HG03520 (cell line): ENCODE results near the gene UBE2N.
"Not testable (repeated sequence)": the region's sequence is repeated elsewhere in the genome, so short reads cannot be mapped to it uniquely, and the experiment has no call there.

Experiments
- ATAC-seq: cut with Tn5 transposase; IDR thresholded peaks from one replicate; pipeline ENCODE4 v1.9.1; 2021; ENCODE audit warnings: mild to moderate bottlenecking, moderate library complexity; ENCODE audit not compliant: unreplicated experiment

Gene UBE2N

DNA sequence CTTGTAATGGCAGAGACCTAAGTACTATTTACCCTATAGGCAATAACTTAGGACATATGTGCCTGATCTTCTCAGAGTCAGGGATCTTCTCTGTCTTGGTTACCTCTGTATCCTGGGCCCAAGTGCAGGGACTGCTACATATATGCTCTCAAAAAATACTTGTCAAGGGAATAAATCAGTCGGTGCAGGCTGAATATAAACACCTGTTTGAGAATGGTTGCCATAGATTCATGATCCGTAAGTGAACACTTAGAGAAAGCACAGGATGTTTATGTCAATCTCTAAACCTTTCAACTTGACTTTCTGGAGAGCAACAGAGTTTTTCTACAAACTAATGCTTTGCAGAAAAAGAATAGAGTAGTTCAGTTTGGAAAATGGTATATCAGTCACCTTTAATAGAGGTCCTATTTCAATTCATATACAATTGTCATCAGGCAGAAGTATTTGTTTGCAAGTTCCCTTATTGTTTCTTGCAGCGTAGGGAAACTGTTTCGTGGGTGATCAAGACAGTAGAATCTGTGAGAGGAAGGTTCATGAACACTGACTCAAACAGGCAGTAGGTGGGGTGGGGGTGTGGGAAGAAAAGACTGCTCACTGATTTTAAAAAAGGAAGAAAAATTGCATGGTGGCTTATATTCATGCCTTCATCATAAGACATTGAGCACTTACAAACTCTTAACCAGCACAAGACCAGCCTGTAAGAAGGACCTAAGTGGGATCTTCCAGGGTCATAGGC lies 6.0 kb upstream of the UBE2N start:
- ATAC-seq, result no peak

DNA sequence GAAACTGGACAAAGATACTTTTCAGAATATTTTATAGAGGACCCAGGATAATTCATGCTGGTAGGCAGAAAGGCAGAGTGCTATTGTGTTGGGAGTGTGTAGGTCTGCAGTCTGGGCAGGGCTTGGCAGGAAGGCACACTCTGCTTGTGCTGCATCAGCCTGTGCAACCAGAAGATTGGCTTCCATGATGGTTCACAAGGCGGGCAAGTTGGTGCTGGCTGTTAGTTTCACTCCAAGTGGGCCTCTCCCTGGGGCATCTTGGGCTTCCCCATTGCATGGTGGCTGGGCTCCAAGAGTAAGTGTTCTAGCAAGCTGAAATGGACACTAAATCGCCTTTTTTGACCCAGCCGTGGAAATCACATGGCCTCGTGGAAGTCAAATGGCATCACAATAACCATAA lies 1.8 kb upstream of the UBE2N start:
- no peak for ATAC-seq

DNA sequence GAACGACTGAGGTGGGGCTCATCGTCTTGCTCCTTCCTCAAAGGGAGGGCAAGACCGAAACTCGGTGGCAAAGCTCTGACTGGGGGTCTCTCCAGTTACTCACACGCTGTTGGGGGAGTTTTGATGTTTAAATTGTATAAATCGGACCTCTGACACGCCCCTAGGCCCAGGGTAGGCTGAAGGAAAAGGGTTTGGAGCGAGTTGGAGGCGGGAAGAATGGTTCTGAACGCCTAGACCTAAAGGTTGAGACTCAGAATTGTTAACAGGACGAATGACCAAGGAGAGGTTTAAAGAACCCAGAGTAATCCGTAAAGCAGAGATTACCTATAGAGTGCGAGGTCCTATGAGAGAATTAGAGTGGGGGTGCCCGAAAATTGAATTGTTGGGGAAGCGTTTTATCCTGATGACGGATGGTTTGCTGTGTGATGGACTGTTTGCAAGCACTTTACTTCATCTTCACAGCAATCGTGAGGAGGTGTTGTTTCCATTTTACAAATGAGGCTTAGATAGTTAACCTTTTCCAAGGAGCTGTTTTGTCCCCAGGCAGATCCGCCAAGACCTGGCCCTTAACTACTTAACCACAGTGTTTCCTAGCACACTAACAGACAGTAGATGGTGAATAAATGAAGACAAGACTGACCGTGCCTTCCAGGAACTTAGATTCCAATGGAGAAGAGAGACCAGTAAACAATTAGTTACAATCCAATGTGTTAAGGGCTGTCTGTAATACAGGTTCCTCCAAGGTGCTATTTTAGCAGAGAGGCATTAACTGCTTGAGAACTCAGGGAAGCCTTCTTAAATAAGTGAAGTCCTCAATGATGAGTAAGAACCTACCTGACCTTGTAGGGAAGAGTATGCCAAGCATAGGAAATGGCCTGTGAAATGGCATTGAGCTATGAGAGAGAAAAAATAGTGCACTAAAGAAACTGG lies 929 bp upstream of the UBE2N start:
- no peak for ATAC-seq

DNA sequence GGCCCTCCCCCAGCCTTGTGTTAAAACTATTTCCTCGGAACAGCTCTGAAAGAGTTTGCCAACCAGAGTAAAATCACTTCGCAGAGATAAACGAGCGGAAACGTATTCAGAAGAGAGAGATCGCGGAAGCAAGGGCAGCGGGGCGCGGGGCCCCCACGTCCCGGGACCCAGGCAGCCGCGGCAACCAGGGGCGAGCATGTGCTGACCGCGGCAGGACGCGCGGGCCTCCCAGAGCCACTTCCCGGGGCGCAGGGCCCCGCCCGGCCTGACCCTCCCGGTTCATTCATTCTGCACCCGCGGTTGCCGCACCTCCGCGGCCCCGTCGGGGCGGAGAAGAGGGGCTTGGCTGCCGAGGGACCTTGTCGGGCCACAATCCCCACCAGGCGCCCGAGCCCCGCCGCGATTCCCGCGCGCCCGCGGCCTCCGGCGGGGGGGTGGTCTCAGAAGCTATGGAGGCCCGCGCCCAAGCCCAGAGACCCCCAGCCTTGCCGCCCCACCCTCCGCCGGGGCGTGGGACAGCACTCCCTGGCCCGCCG lies 598 bp downstream of the UBE2N start:
- no peak for ATAC-seq

DNA sequence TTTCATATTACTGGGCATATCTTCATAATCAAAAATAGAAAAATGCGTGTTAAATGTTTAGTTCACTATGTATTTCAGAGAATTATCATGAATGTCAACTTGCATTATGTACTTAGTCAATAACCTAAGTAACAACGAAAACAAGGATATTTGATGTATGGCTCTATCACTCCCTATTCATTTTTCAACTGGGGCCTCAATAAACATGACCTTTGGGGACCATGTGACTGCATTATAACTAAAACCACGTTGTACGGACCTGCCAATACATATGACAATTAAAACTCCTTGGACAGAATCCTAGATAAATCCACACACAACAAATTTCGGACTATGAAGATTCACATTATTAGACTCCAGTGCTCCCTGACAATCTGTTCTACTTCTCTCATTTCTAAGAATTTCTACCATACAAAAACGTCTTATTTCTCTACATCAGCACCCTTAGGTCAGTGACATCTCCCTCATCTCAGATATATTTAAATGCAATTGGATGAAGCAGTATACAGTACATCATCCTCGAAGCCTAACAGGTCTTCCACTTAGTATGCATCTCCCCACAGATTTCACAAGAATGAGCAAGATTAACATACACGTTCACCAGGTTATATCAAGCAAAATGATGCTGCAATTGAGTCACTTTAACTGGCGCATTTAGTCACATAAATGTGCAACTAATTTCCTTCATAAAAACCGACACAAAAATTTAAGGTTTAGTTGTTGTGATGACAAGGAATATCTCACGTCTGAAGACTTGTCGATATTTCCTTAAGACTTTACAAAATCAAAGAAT lies 1.5 kb downstream of the UBE2N start:
- no peak for ATAC-seq

DNA sequence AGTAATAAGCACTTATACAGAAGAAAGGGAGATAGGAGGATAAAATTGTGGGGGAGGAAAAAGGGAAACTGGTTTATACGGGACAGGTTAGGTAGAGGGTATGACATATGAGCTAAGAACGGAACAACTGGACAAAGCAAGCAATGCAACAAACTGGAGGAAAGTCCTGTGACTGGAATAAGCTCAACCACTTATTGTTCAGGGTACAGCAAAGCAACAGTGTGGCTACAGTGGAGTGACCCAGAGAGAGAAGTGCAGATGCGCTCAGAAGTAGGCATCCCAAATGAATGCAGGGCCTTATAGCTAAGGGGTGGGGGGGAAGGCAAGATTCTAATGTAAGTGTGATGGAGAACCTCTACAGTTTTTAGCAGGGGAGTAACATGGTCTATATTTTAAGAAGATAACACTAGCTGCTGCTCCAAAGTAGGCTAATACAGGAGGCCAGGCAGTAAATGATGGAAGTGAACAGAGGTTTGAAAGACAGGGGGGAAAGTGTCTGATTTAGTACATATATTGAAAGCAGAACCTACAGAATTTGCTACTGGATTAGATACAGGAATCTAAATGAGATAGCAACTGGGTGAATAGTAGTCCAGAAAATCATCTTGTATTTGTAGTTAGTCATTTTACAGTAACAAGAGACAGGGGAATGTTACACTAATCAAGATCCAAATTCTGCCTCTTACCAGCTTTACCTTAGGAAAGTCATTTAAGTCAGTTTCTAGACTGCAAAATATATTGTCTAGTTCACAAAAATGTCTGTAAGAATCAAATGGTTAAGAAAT lies 3.3 kb downstream of the UBE2N start:
- ATAC-seq, result no peak

DNA sequence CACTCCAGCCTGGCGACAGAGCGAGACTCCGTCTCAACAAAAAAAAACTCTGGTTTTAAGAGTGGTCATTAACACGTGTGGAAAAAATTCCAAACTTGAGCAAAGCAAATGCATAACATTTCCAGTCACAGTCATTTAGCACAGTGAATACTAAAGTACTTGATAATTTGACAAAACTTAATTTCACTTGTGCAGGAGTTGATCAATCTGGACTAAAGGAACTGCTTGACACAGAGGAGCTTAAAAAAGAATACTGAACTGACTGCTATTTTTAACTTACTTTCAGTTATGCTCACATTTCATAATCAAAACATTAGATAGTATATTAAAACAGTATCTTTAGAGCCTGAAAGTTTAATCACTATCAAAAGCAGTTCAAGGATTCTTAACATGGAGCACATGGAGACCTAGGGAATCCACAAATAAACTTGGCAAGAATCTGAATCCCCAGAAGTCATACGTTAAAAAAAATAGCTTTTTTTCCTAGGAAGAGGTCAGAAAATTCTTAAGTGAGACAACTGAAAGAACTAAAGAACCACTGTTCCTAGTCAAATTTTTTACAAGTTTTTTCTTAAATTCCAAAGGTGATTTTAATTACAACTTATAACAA lies 7.4 kb downstream of the UBE2N start:
- ATAC-seq, result no peak

DNA sequence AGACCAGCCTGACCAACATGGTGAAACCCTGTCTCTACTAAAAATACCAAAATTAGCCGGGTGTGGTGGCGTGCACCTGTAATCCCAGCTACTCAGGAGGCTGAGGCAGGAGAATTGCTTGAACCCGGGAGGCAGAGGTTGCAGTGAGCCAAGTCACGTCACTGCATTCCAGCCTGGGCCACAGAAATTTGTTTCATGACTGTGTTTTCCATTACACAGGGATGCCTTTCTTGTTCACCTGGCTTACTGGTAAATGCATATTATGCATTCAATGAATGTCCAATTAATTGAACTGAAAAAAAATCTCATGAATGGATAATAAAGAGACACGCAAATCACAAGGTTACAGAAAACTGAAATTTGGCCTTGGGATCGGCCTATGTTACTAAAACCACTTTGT lies 9.7 kb downstream of the UBE2N start:
- not testable (repeated sequence) for ATAC-seq

DNA sequence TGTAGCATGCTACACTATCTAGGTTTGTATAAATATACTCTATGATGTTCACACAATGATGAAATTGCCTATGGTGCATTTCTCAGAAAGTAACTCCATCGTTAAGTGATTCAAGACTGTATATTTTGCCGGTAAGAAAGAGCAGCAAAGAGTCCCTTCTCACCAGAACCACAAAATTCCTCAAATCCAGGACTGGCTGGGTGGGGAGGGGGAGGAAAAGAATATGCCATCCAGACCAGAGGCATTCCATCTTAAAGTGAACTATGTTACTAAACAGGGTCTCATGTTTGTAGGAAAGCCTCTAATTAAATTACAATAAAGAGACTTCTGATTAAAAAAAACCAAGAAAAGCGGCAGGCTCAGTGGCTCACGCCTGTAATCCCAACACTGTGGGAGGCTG lies 11.5 kb downstream of the UBE2N start:
- no peak for ATAC-seq

DNA sequence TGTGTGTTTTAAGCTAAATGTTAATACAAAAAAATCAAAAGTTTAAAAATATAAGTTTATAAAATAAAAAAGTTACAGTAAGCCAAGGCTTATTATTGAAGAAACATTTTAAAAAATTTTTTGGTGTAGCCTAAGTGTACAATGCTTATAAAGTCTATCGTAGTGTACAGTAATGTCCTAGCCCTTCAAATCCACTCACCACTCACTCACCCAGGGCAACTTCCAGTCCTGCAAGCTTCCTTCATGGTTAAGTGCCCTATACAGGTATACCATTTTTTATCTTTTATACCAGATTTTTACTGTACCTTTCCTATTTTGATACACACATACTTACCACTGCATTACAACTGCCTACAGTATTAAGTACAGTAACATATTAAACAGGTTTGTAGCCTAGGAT lies 11.9 kb downstream of the UBE2N start:
- ATAC-seq, result no peak

DNA sequence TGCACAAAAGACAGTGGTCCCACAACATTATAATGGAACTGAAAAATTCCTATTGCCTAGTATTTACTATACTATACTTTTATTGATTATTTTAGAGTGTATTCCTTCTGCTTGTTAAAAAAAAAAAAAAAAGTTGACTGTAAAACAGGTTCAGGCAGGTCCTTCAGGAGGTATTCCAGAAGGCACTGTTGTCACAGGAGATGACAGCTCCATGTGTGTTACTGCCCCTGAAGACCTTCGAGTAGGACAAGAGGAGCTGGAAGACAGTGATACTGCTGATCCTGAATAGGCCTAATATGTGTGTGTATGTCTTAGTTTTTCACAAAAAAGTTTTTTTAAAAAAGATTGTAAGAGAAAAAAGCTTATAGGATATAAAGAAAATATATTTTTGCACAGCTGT lies 12.3 kb downstream of the UBE2N start:
- ATAC-seq, result no peak

DNA sequence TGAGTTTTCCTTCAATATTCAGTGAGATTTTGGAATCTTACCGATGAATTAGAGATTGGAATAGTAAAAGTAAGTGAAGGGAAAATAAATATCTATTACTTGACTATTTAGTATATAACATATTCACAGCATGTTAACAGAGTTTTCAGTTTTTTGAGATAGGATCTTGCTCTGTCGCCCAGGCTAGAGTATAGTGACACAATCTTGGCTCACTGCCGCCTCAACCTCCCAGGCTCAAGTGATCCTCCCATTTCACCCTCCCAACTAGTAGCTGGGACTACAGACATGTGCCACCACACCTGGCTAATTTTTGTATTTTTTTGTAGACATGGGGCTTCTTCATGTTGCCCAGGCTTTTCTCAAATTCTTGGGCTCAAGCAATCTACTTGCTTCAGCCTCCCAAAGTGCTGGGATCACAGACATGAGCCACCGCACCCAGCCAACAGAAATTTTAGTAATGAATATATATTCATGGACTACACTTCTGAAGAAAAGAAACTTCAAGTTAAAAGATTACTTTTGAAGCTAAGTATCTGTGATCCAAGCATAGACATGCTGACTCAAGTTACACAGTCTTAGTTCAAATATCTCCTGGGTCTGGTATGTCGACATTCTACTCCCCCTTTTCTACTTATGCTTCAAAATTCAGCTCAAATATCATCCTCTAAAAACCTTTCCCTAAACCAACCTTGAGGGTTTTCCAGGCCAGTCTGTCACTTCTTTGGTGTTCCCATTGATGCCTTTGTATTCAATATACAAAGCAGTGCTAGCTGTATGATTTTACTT lies 13.8 kb downstream of the UBE2N start:
- ATAC-seq, result no peak

DNA sequence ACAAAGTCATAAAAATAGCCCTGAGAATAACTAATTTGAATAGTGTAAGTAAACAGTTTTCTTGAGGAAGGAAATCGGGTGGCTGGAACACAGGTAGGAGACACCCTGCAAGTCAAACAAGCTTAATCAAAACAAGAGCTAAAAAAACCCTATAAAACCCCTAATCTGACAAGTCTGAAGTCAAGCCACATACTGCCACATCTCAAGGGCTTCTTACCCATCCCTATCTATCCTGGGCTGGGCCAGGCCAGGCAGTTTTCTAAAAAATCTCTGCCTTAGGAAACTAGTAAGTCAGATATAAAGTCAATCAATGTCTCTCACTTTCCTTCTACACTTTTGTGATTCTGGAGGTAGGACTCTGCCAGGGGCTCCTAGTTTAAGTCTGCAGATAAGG lies 15.3 kb downstream of the UBE2N start:
- no peak for ATAC-seq

DNA sequence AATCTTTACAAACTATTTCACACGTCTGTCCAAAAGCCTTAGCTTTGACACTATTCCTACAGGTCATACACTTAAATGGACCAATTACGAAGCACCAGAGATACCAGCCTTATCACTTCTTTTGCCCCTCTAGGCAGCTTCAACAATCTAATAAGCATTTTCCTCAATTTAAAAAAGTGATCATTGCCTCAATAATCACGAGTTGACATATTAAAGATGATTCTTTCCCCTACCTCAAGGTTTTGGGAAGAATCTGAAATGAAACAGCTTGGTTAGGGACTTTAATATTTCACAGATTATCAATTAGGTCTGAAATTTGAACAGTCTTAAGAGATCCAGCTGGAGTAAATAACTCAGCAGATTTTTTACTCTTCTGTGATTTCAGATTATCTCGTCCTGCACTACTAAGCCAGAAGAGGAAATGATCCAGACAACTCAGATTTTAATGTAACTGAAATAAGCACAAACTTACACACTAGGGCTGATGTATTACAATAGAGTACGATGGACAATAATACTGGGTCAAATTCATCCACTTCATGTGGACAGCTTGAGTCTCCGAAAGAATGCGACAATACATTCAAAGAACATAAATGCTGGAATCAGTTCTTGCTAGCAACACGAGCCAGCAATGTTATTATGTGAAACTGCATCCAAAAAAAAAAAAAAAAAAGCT lies 15.9 kb downstream of the UBE2N start:
- no peak for ATAC-seq

DNA sequence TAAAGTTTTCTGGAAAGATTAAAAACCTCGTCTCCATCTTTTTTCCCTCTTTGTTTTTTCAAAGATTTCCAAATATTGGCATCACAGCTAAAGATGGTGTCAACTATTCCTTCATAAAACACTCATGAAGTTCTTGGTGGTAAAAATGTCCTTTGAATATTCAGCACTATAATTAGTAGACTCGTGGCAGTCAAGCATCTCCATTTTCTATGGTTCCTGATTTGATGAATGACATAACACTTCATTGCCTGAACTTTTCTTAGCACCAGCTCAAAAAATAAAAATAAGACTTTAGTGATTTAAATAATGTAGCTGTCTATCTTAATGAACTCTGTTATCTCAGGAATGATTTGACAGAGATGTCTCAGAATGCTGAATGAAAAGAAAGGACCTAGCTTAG lies 19.7 kb downstream of the UBE2N start:
- no peak for ATAC-seq

DNA sequence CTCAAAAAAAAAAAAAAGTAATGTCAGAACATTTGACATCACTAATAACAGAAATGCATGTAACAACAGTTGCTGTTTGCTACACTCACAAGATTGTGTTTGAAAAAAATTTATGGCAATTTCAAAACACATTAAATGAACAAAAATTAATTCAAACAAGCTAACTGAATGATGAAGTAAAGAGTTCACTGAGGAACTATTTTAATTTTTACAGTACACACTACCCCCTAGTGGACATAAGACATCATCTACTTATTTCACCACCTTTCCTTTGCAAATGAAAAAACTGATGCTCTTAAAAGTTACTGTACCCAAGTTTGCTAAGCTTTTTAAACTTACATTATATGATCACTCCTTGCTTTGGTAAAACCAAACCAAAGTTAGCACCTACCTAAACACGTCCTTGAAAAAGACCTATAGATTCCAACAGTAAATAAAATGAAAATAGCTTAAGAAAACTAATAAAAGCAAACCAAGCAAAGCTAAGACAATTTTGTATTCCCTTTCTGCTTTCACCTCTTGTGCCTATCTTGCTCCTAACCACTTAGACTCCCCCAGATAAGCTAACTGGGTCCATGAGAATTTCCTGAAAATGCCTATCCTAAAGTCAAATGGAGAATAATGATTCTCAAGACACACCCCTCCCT lies 22.2 kb downstream of the UBE2N start:
- no peak for ATAC-seq

DNA sequence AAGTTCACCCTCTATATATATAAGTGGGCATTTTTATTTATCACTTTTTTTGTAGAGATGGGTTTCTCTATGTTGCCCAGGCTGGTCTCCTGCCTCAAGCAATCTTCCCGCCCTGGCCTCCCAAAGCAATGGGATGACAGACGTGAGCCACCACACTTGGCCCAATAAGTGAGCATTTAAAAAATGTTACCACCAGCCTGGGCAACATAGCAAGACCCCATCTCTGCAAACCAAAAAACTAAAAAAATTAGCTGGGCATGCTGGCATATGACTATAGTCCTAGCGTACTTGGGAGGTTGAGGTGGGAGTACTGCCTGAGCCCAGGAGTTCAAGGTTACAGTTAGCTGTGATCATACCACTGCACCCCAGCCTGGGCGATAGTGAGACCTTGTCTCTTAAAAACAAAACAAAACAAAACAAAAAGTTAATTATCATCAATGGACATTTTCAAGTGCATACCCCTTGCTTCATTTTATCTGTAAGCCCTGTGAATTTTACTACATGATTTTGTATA lies 23.7 kb downstream of the UBE2N start:
- no peak for ATAC-seq
